Spleen (tissue), 13 donors: ENCODE results near the gene C19orf73. TPM values are rescaled to one million over a fixed set of nuclear protein-coding genes. Genes with fewer than 3 reads are reported as not detected.
A peak's percentile ranks its signal among the peaks of the same experiment; 100 is the strongest.

ENCODE experiments used
- DNase-seq: peaks from one replicate; pipeline ENCODE4 v3.0.0-alpha.2; 2020
- H3K27ac ChIP-seq, 8 donors: fragments of 200-600 bp; sonication (generic) in 7 of 8; 1 replicate in 4 of 8; 2 replicates in 4 of 8; pipeline versions ENCODE4 v1.5.0 to v1.8.0; 2016 to 2021; ENCODE audit warnings: inconsistent platforms in 4 of 8, mild to moderate bottlenecking in 4 of 8, moderate library complexity in 1 of 8
- H3K27me3 ChIP-seq, 7 donors: fragments of 200-600 bp; sonication (generic) in 6 of 7; replicated peaks in 1 of 7; 1 replicate in 4 of 7; 2 replicates in 3 of 7; pipeline versions ENCODE4 v1.5.0 to v1.8.0; 2016 to 2021; ENCODE audit warnings: inconsistent platforms in 3 of 7, mild to moderate bottlenecking in 1 of 7
- H3K36me3 ChIP-seq, 6 donors: fragments of 200-600 bp; sonication (generic) in 5 of 6; 1 replicate in 4 of 6; 2 replicates in 2 of 6; pipeline versions ENCODE4 v1.5.0 to v1.8.0; 2016 to 2021; ENCODE audit warnings: inconsistent platforms in 2 of 6
- H3K4me1 ChIP-seq, 6 donors: fragments of 200-600 bp; sonication (generic) in 5 of 6; 1 replicate in 3 of 6; 2 replicates in 3 of 6; pipeline versions ENCODE4 v1.5.0 to v1.8.0; 2016 to 2021; ENCODE audit warnings: inconsistent platforms in 3 of 6
- H3K4me3 ChIP-seq, 8 donors: fragments of 200-600 bp; sonication (generic) in 7 of 8; 1 replicate in 4 of 8; 2 replicates in 4 of 8; pipeline versions ENCODE4 v1.5.0 to v1.8.0; 2016 to 2021; ENCODE audit warnings: inconsistent platforms in 4 of 8, mild to moderate bottlenecking in 4 of 8, moderate library complexity in 2 of 8
- H3K9me3 ChIP-seq, 8 donors: fragments of 200-600 bp; sonication (generic) in 7 of 8; 1 replicate in 4 of 8; 2 replicates in 4 of 8; pipeline versions ENCODE4 v1.5.0 to v1.8.0; 2016 to 2021; ENCODE audit warnings: inconsistent platforms in 4 of 8
- POLR2A ChIP-seq, 3 donors: fragments of 450-650 bp; IDR thresholded peaks; one replicate each; pipeline ENCODE4 v1.5.1; 2017; ENCODE audit warnings: antibody characterized with exemption in 3 of 3, mild to moderate bottlenecking in 1 of 3
- POLR2AphosphoS5 ChIP-seq, 3 donors: sonication (generic); formaldehyde crosslinking; IDR thresholded peaks; one replicate each; pipeline ENCODE4 v1.5.1; 2017; ENCODE audit warnings: antibody characterized with exemption in 3 of 3
- WGBS, 5 donors: extraction: QIAGEN DNeasy Blood & Tissue Kit in 3 of 5; methylation state at CpG; one replicate each; pipeline versions ENCODE4 v1.1.5 to v1.1.7; 2013 to 2018; 5-methylcytosine and 5-hydroxymethylcytosine counted together
- intact Hi-C: fragments of 100-400 bp; cut with DNase I; formaldehyde crosslinking; loops from one replicate; pipeline ENCODE4 v1.15.0; 2023; ENCODE audit warnings: low total_unique reads
- long read RNA-seq, 2 donors: transcript quantifications; one replicate each; lab custom pipeline, GENCODE V29; 2026
- polyA plus RNA-seq, 3 donors: library from polyadenylated mRNA; stranded (reverse); fragments of 200-250 nt; gene quantifications; one replicate each; pipeline ENCODE4 v1.2.1, GENCODE V29; 2013
- total RNA-seq, 7 donors: library from RNA; depleted of rRNA in 3 of 7; stranded (reverse); fragments of >200 nt in 3 of 7; fragmentation: NEBNext Ultra II Directional in 4 of 7; extraction: Animal tissue kit (Norgen Biotek cat#: 25700) in 4 of 7; gene quantifications; one replicate each; pipeline versions ENCODE4 v1.1.0 to v1.2.1, GENCODE V29; 2016 to 2021
- TF ChIP-seq, protein P1 (sequence below), 11 experiments: fragments of 200-600 bp in 7 of 11; fragments of 450-650 bp in 4 of 11; sonication (generic) in 4 of 11; IDR thresholded peaks in 8 of 11; conservative IDR thresholded peaks in 3 of 11; 1 replicate in 7 of 11; 2 replicates in 4 of 11; pipeline versions ENCODE4 v1.4.0 to v1.8.0; 2016 to 2021; ENCODE audit warnings: antibody characterized with exemption in 11 of 11, inconsistent platforms in 4 of 11, mild to moderate bottlenecking in 1 of 11
- donor health status: healthy with polysubstance abuse.
- donor health status: DM: no; HTN: no; CAD: no; lungs with moderate emphysema.
- donor health status: DM: no; HTN: no; CAD: no.
- donor health status: Bipolar disorder and iron deficiency.
- donor health status: healthy.
- donor health status: DM: no; HTN: no; CAD: no.
- donor health status: DM: yes; HTN: yes; CAD: no.

Gene C19orf73, protein sequence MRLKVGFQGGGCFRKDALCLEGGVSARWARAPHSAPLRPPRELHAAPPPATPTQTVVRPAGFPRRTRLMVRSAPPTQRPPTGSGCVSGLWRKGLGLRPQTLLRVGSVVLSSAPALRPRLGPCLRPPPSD
- total RNA-seq (1 to 10 TPM in 4 of 7 donors, under 1 TPM in 2, not detected in 1; 0.70 to 5.4 (median 1.6) TPM), polyA plus RNA-seq (1 to 10 TPM; 3.9 to 5.5 (median 4.2) TPM)
- long read RNA-seq, donor 1, partial matches to known transcripts = 0 of 1 reads
- long read RNA-seq, donor 1, other reads (novel, unspliced or antisense) = 0 of 1 reads
- long read RNA-seq, donor 2 = 0 reads

- 1% methylated on average over 34 to 85 of the region's 85 CpGs for WGBS, 5 donors
- H3K27me3 ChIP-seq = peaks cover 0 to 22% (median 12%) of the 10 kb centered on the region in 7 donors
- TF ChIP-seq, protein P1, sequence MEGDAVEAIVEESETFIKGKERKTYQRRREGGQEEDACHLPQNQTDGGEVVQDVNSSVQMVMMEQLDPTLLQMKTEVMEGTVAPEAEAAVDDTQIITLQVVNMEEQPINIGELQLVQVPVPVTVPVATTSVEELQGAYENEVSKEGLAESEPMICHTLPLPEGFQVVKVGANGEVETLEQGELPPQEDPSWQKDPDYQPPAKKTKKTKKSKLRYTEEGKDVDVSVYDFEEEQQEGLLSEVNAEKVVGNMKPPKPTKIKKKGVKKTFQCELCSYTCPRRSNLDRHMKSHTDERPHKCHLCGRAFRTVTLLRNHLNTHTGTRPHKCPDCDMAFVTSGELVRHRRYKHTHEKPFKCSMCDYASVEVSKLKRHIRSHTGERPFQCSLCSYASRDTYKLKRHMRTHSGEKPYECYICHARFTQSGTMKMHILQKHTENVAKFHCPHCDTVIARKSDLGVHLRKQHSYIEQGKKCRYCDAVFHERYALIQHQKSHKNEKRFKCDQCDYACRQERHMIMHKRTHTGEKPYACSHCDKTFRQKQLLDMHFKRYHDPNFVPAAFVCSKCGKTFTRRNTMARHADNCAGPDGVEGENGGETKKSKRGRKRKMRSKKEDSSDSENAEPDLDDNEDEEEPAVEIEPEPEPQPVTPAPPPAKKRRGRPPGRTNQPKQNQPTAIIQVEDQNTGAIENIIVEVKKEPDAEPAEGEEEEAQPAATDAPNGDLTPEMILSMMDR (IDR thresholded peaks at IDR 0.05 in 8 of 11, conservative IDR thresholded peaks at IDR 0.05 in 3 of 11) = peak in 10 of 11 experiments; percentile 15 to 58 (median 42)
- peak; percentile 87 to 93 (median 88) for TF ChIP-seq POLR2AphosphoS5 (IDR thresholded peaks at IDR 0.05)
- peak in 2 of 3 donors; percentile 61 to 65 for TF ChIP-seq POLR2A (IDR thresholded peaks at IDR 0.05)
- H3K9me3 ChIP-seq = no peaks in the 10 kb centered on the region
- no peaks in the 10 kb centered on the region for H3K36me3 ChIP-seq
- peak within 1 kb of the TSS; percentile 80 to 98 (median 95) for H3K27ac ChIP-seq
- peak within 1 kb of the TSS; percentile 45 to 80 (median 56) for H3K4me3 ChIP-seq
- peak; percentile 97 for DNase-seq
- H3K4me1 ChIP-seq = peaks cover 18 to 61% (median 41%) of the 10 kb centered on the region in 6 donors
- intact Hi-C loops = no loop called here
Observed at GRCh38 chr19:49118565-49119410, at the start of gene C19orf73. Gene C19orf73, minus strand, starts transcription at chr19:49119143. Its CDS starts 121 bp downstream, at chr19:49119022.

GRCh38 chr19:49168421-49168820 is 49.5 kb upstream of the C19orf73 start:
- no peak overlapping the region for H3K4me3 ChIP-seq
- 77 to 94% (median 91%) methylated on average over 8 to 23 of the region's 23 CpGs for WGBS, 5 donors
- H3K27ac ChIP-seq = no peak overlapping the region
- H3K9me3 ChIP-seq = no peaks in the 10 kb centered on the region
- DNase-seq = no peak
- H3K36me3 ChIP-seq = peaks cover 0 to 51% (median 9%) of the 10 kb centered on the region in 6 donors
- intact Hi-C loops = no loop called here
- peaks cover 0 to 18% (median 0%) of the 10 kb centered on the region in 7 donors for H3K27me3 ChIP-seq
- TF ChIP-seq, protein P1 (IDR thresholded peaks at IDR 0.05 in 8 of 11, conservative IDR thresholded peaks at IDR 0.05 in 3 of 11) = no peak
- TF ChIP-seq POLR2A (IDR thresholded peaks at IDR 0.05) (no peak), POLR2AphosphoS5 (IDR thresholded peaks at IDR 0.05) (no peak)
- no peaks in the 10 kb centered on the region for H3K4me1 ChIP-seq

DNA sequence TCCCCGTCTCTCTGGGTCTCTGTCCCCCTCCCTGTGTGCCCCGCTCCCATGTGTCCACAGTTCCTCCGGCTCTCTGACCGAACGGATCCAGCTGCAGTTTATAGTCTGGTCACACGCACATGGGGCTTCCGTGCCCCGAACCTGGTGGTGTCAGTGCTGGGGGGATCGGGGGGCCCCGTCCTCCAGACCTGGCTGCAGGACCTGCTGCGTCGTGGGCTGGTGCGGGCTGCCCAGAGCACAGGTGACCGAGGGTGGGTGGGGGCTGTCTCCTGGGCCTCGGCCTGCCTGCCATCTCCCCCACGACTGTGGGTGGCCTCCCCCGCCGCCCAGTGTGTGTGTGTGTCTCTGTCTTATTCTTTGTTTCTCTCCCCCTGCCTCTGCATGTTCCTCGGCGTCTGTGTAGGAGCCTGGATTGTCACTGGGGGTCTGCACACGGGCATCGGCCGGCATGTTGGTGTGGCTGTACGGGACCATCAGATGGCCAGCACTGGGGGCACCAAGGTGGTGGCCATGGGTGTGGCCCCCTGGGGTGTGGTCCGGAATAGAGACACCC is 49.0 kb upstream of the C19orf73 start:
- intact Hi-C loops = no loop called here
- no peaks in the 10 kb centered on the region for H3K9me3 ChIP-seq

More for the DNA sequence above, 49.0 kb upstream of the C19orf73 start:
- H3K36me3 ChIP-seq = peaks cover 0 to 46% (median 8%) of the 10 kb centered on the region in 6 donors
- H3K4me1 ChIP-seq = no peaks in the 10 kb centered on the region
- H3K4me3 ChIP-seq = no peak overlapping the region
- H3K27me3 ChIP-seq = peaks cover 0 to 14% (median 0%) of the 10 kb centered on the region in 7 donors
- no peak for DNase-seq
- TF ChIP-seq, protein P1 (IDR thresholded peaks at IDR 0.05 in 8 of 11, conservative IDR thresholded peaks at IDR 0.05 in 3 of 11) = no peak
- TF ChIP-seq POLR2A (IDR thresholded peaks at IDR 0.05) (no peak), POLR2AphosphoS5 (IDR thresholded peaks at IDR 0.05) (no peak)
- WGBS, 5 donors = 84 to 97% (median 89%) methylated on average over 16 to 25 of the region's 25 CpGs
- H3K27ac ChIP-seq = no peak overlapping the region
